DMS79 (cell line): Measurements from ENCODE around the gene ALPK3.

Source experiments
- DNase-seq: peaks from one replicate; lab custom pipeline; 2025; lab: John Stamatoyannopoulos, UW

Gene ALPK3

DNA sequence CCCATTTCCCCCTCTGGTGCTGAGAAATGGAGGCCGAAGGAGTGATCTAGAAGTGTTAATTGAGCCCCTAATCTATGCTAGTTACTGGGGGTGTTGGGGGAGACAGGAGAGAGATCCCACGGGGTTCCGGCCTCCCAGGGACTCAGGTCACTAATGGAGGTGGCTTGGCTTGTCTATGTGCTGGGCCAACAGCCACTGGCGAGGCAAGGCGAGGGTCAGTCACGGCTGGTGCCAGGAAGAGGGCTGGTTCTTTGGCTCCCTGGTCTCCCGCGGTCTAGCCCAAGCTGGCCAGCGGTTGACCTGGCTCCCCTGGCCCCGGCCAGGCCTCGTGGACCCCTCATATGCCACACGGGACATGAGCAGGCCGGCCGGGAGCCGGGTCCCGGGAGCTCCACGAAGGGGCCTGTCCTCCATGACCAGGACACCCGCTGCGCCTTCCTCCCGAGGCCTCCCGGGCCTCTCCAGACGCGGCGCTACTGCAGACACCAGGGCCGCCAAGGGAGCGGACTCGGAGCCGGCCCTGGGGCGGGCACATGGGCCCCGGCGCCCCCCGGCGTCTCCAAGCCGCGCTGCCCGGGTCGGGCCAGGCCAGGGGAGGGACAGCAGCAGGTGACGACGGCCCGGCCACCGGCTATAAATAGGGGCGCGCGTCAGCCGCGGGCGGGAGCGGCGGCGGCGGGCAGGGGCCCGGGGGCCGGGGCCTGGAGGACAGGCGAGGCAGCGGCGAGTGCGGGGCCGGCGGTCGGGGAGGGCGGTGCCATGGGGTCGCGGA, at the start of gene ALPK3:
ALPK3 (plus strand) TSS at position 663 of the 772 bp plus-strand sequence; CDS start at position 760, 97 bp downstream.
- DNase-seq, result no peak

GRCh38 chr15:84772031-84772430, 45.1 kb upstream of the ALPK3 start:
- DNase-seq, result no peak

DNA sequence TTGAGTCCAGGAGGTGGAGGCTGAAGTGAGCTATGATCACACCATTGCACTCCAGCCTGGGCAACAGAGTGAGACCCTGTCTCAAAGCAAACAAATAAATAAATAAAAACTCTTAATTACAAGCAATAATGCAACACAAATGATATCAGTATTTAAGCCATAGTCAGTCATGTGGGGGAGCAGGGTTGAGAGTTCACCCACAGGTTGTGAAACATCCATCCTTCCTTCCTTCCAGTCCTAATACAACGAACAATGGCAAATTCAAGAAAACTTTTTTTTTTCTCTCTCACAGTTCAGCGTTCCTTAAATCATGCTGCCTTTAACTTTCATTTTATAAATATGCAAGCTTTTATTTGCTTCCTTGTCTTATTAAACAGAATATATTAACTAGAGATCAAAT, 44.7 kb upstream of the ALPK3 start:
- no peak for DNase-seq

GRCh38 chr15:84773716-84774115, 43.4 kb upstream of the ALPK3 start:
- no peak for DNase-seq

GRCh38 chr15:84775867-84776449, 41.2 kb upstream of the ALPK3 start:
- DNase-seq, result no peak

GRCh38 chr15:84778194-84778593, 39.0 kb upstream of the ALPK3 start:
- DNase-seq, result no peak

- no peak for DNase-seq
Observed at GRCh38 chr15:84780492-84780891, 36.7 kb upstream of the ALPK3 start.

- no peak for DNase-seq
Observed at GRCh38 chr15:84781495-84781894, 35.7 kb upstream of the ALPK3 start.

DNA sequence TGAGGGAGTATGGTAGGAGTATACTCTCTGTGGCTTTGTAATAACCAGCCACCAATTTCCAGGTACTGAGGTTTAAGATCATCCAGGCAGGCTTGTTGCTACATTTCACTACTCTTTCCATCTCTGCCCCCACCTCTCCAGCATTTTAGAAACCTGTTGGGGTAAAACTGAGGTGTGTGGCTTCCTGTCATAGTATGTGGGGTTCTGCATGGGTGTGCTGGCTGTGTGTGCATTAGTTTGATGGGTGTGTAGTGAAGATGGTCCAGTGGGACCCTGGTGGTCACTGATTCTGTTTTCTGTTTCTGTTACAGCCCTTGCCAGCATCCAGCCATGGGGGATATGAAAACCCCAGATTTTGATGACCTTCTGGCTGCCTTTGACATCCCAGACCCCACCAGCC, 34.8 kb upstream of the ALPK3 start:
- DNase-seq, result no peak

GRCh38 chr15:84783493-84784251, 33.5 kb upstream of the ALPK3 start:
- no peak for DNase-seq

GRCh38 chr15:84784262-84784661, 32.9 kb upstream of the ALPK3 start:
- no peak for DNase-seq

DNA sequence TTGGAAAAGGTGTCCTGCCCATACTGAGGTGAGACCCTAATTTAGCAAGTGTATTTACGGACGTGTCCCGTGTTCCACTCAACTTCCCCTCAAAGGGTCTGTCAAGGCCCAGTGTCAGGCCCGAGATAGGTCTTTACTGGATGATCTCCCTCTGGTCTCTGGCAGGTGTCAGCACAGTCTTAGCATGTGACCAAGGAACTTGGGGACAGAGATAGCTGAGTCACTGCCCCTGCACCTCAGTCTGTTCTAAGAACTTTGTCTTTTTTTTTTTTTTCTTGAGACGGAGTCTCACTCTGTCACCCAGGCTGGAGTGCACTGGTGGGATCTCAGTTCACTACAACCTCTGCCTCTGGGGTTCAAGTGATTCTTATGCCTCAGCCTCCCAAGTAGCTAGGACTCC, 32.1 kb upstream of the ALPK3 start:
- DNase-seq, result no peak

- no peak for DNase-seq
Observed at GRCh38 chr15:84788500-84788899, 28.7 kb upstream of the ALPK3 start.

GRCh38 chr15:84789762-84790161, 27.4 kb upstream of the ALPK3 start:
- DNase-seq, result peak; percentile 41

DNA sequence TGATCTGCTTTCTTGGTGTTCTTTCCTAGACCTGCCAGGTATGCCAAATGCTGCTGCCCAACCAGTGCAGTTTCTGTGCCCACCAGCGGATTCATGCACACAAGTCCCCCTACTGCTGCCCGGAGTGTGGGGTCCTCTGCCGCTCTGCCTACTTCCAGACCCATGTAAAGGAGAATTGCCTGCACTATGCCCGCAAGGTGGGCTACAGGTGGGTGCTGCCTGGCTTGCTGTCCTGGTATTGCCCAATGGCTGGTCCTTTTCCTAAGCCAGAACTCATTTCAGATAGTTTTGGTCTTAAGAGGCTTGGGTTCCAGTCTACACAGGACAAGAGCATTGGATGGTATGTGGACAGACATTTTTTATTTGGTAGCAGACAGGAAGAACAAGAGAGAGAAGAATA, 26.5 kb upstream of the ALPK3 start:
- no peak for DNase-seq

- no peak for DNase-seq
Observed at GRCh38 chr15:84791763-84792162, 25.4 kb upstream of the ALPK3 start.

- no peak for DNase-seq
Observed at GRCh38 chr15:84793431-84794161, 23.6 kb upstream of the ALPK3 start.

DNA sequence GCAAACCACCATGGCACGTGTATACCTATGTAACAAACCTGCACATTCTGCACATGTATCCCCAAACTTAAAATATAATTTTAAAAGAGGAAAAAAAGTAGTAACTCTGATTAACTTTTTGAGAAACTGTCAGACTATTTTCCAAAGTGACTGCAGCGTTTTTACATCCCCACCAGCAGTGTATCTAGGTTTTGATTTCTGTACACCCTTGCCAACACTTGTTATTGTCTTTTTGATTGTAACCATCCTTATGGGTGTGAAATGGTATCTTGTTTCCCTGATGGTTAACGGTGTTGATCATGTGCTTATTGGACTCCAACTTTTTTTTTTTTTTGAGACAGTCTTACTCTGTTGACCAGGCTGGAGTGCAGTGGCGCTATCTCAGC, 23.0 kb upstream of the ALPK3 start:
- no peak for DNase-seq

GRCh38 chr15:84795186-84795585, 22.0 kb upstream of the ALPK3 start:
- DNase-seq, result no peak

DNA sequence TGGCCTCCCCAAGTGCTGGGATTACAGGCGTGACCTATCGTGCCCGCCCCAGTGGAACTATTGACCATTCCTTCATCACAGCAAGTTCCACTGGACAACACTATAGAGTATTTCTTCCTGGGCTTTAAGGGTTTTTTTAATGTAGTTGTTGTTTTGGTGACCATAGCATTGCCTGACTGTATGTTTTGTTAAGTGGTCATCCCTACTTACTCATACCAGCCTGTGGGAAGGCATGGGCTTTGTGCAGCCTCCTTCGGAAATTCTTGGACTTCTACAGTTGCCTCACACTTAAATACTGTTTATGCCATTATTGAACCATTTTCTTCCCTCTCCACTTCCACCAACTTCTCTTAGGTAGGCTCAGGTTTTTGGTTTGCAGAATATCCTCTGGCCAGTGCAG, 19.9 kb upstream of the ALPK3 start:
- no peak for DNase-seq

DNA sequence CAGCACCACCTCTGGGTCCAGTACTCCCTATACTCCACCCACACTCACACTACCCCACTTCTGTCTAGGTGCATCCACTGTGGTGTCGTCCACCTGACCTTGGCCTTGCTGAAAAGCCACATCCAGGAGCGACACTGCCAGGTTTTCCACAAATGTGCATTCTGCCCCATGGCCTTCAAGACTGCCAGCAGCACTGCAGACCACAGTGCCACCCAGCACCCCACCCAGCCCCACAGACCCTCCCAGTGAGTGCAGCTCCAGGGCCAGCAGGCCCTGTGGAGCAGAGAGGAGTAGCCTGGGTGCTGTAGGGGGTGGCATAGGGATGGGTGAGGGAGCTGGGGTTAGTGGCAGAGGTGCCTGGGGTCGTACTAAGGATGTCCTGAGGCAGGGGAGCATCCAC, 19.4 kb upstream of the ALPK3 start:
- no peak for DNase-seq

DNA sequence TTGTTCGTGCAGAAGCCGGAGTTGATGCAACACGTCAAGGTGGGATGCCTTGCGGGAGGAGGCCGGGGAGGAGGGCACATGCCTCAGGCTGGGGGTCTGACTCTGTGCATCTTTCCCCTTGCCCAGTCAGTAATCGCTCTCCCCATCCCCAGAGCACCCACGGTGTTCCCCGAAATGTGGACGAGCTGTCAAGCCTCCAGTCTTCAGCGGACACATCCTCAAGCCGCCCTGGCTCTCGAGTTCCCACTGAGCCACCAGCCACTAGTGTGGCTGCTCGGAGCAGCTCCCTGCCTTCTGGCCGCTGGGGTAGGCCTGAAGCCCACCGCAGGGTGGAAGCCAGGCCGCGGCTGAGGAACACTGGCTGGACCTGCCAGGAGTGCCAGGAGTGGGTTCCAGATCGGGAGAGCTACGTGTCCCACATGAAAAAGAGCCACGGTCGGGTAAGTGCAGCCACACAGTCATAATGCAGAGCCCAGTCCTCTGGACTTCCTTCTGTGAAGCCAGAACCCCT, 18.7 kb upstream of the ALPK3 start:
- no peak for DNase-seq
